ENCODE data around the gene TYROBP.

DNA sequence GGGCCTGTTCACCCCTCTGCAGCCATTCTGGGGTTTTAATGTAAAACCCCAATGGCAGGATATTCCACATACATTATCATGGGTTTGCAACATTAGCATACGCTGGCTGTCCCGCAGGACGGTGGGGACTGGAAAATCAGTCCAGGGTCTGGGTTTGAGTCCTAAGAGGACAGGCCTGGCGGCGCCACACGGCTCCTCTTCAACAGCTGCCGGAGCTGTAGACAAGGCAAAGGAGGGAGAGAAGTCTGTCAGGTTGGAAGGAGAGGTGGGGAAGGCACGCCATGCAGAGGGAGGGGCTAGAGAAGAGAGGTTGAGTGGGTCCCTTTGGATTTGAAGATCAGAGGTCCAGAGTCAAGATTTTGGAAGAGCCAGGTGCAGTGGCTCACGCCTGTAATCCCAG, 19.7 kb downstream of the TYROBP start:
- TF ChIP-seq, protein P1, sequence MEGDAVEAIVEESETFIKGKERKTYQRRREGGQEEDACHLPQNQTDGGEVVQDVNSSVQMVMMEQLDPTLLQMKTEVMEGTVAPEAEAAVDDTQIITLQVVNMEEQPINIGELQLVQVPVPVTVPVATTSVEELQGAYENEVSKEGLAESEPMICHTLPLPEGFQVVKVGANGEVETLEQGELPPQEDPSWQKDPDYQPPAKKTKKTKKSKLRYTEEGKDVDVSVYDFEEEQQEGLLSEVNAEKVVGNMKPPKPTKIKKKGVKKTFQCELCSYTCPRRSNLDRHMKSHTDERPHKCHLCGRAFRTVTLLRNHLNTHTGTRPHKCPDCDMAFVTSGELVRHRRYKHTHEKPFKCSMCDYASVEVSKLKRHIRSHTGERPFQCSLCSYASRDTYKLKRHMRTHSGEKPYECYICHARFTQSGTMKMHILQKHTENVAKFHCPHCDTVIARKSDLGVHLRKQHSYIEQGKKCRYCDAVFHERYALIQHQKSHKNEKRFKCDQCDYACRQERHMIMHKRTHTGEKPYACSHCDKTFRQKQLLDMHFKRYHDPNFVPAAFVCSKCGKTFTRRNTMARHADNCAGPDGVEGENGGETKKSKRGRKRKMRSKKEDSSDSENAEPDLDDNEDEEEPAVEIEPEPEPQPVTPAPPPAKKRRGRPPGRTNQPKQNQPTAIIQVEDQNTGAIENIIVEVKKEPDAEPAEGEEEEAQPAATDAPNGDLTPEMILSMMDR (IDR thresholded peaks at IDR 0.05; ENCODE audit: low read length) = no peak
- TF ChIP-seq EZH2 (IDR thresholded peaks at IDR 0.05; ENCODE audit: borderline replicate concordance, low read length) = no peak

Data from OCI-LY1 (cell line).